ENCODE results near the gene OR7A5.

- TF ChIP-seq, protein P1, sequence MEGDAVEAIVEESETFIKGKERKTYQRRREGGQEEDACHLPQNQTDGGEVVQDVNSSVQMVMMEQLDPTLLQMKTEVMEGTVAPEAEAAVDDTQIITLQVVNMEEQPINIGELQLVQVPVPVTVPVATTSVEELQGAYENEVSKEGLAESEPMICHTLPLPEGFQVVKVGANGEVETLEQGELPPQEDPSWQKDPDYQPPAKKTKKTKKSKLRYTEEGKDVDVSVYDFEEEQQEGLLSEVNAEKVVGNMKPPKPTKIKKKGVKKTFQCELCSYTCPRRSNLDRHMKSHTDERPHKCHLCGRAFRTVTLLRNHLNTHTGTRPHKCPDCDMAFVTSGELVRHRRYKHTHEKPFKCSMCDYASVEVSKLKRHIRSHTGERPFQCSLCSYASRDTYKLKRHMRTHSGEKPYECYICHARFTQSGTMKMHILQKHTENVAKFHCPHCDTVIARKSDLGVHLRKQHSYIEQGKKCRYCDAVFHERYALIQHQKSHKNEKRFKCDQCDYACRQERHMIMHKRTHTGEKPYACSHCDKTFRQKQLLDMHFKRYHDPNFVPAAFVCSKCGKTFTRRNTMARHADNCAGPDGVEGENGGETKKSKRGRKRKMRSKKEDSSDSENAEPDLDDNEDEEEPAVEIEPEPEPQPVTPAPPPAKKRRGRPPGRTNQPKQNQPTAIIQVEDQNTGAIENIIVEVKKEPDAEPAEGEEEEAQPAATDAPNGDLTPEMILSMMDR (conservative IDR thresholded peaks at IDR 0.05; ENCODE audit: low read length), result no peak
- TF ChIP-seq EZH2phosphoT487 (IDR thresholded peaks at IDR 0.05; ENCODE audit: borderline replicate concordance, low read depth, low read length), result no peak
These were observed 5.2 kb upstream of the OR7A5 start for GRCh38 chr19:14840206-14840605.
